Measurements from ENCODE around the gene SPINT2. TPM values are rescaled to one million over a fixed set of nuclear protein-coding genes. Genes with fewer than 3 reads are reported as not detected.

Gene SPINT2
- total RNA-seq, 1 experiment from 2014 or later, result not detected

DNA sequence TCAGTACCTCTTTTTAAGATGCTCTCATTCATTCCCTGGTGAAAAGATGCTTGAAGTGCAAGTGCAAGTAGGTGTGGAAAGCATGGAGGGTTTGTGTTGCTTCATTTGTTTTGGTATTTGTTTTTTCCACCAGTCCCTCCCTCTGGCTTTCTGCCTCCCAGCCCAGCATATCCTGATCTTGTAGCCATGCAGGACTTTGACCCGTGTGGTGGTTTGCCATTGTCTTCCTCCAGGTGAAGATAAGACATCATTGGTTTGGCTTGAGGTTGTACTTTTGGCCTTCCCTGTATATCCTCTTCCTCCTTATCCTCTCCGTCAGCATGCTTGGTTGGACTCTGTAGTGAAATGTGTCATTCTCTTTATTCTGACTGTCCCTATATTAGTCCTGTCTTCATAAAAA is 9.1 kb downstream of the SPINT2 start:
- Histone ChIP-seq H3K4me3 (ENCODE audit: low read depth, low read length, poor library complexity, severe bottlenecking) (no peak overlapping the region), H3K9me3 (ENCODE audit: low read depth, low read length, poor library complexity, severe bottlenecking) (no peaks in the 10 kb centered on the region), H3K4me1 (ENCODE audit: insufficient read depth, low read length, poor library complexity, severe bottlenecking) (no peaks in the 10 kb centered on the region), H3K36me3 (ENCODE audit: insufficient read depth, low read length, poor library complexity, severe bottlenecking) (no peaks in the 10 kb centered on the region), H3K27ac (ENCODE audit: low read depth, low read length, poor library complexity, severe bottlenecking) (no peak overlapping the region), H3K27me3 (replicated peaks; ENCODE audit: insufficient read depth, low read depth, low read length, poor library complexity) (no peaks in the 10 kb centered on the region)
- intact Hi-C loops (cut with micrococcal nuclease; ENCODE audit: unreplicated experiment), result no loop called here
- BruUV-seq (replicated peaks), result no TSS peak
- TF ChIP-seq CTCF (conservative IDR thresholded peaks at IDR 0.05; ENCODE audit: low read depth, low read length) (no peak), EZH2 (IDR thresholded peaks at IDR 0.05; ENCODE audit: borderline replicate concordance, low read depth, low read length, poor library complexity, severe bottlenecking) (no peak)
- ChIA-PET POLR2A (ENCODE audit: low non-redundant PET) (no interaction called here), CTCF (no interaction called here)
- no peak for DNase-seq (ENCODE audit: low spot score)

DNA sequence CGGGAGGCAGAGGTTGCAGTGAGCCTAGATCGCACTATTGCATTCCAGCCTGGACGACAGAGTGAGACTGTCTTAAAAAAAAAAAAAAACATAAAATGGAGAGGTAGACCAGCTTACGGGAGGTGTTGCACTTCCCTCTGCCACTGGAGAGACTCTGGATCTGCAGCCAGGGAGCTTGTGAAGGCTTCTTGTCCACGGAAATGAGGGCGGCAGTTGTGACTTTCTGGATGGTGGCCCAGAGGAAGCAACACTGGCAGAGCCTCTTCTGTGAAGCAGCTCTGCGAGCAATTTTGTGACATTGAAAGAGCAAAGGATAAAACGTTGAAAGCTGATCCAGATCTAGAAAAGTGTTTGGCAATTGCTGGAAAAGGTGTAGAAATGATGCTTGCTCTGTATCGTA is 10.4 kb downstream of the SPINT2 start:
- ChIA-PET CTCF (no interaction called here), POLR2A (ENCODE audit: low non-redundant PET) (no interaction called here)
- BruUV-seq (replicated peaks), result no TSS peak
- no peaks in the 10 kb centered on the region for H3K4me1 ChIP-seq (ENCODE audit: insufficient read depth, low read length, poor library complexity, severe bottlenecking)
- no peaks in the 10 kb centered on the region for H3K27me3 ChIP-seq (replicated peaks; ENCODE audit: insufficient read depth, low read depth, low read length, poor library complexity)
- TF ChIP-seq EZH2 (IDR thresholded peaks at IDR 0.05; ENCODE audit: borderline replicate concordance, low read depth, low read length, poor library complexity, severe bottlenecking) (no peak), CTCF (conservative IDR thresholded peaks at IDR 0.05; ENCODE audit: low read depth, low read length) (no peak)
- H3K4me3 ChIP-seq (ENCODE audit: low read depth, low read length, poor library complexity, severe bottlenecking), result no peak overlapping the region
- intact Hi-C loops (cut with micrococcal nuclease; ENCODE audit: unreplicated experiment), result no loop called here
- no peak for DNase-seq (ENCODE audit: low spot score)
- no peak overlapping the region for H3K27ac ChIP-seq (ENCODE audit: low read depth, low read length, poor library complexity, severe bottlenecking)
- no peaks in the 10 kb centered on the region for H3K36me3 ChIP-seq (ENCODE audit: insufficient read depth, low read length, poor library complexity, severe bottlenecking)
- H3K9me3 ChIP-seq (ENCODE audit: low read depth, low read length, poor library complexity, severe bottlenecking), result no peaks in the 10 kb centered on the region

DNA sequence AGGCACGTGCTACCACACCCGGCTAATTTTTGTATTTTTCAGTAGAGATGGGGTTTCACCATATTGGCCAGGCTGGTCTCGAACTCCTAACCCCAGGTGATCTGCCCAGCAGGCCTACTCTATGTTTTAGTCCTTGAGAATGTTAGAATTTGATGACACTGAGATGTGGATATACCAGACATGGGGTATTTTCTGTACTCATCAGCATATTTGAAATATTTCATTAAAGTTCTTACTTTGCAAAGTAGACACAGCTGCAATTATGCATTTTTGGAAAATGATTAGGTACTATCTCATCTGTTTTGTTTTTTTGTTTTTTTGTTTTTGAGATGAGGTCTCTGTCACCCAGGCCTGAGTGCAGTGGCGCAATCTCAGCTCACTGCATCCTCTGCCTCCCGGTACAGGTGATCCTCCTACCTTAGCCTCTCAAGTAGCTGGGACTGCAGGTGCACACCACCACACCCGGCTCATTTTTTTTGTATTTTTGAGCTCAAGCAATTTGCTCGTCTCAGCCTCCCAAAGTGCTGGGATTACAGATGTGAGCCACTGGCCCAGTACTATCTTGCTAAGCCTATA is 12.7 kb downstream of the SPINT2 start:
- no peaks in the 10 kb centered on the region for H3K4me1 ChIP-seq (ENCODE audit: insufficient read depth, low read length, poor library complexity, severe bottlenecking)
- H3K36me3 ChIP-seq (ENCODE audit: insufficient read depth, low read length, poor library complexity, severe bottlenecking), result no peaks in the 10 kb centered on the region
- CTCF ChIA-PET, result no interaction called here
- intact Hi-C loops (cut with micrococcal nuclease; ENCODE audit: unreplicated experiment), result no loop called here
- TF ChIP-seq EZH2 (IDR thresholded peaks at IDR 0.05; ENCODE audit: borderline replicate concordance, low read depth, low read length, poor library complexity, severe bottlenecking) (no peak), CTCF (conservative IDR thresholded peaks at IDR 0.05; ENCODE audit: low read depth, low read length) (no peak)
- no peaks in the 10 kb centered on the region for H3K9me3 ChIP-seq (ENCODE audit: low read depth, low read length, poor library complexity, severe bottlenecking)
- POLR2A ChIA-PET (ENCODE audit: low non-redundant PET), result no interaction called here
- DNase-seq (ENCODE audit: low spot score), result no peak
- H3K27me3 ChIP-seq (replicated peaks; ENCODE audit: insufficient read depth, low read depth, low read length, poor library complexity), result no peaks in the 10 kb centered on the region
- no peak overlapping the region for H3K27ac ChIP-seq (ENCODE audit: low read depth, low read length, poor library complexity, severe bottlenecking)
- BruUV-seq (replicated peaks), result no TSS peak
- H3K4me3 ChIP-seq (ENCODE audit: low read depth, low read length, poor library complexity, severe bottlenecking), result no peak overlapping the region

Data from A673 (cell line).